Heart left ventricle (tissue), 16 donors: Measurements from ENCODE around the gene KLK1. TPM values are rescaled to one million over a fixed set of nuclear protein-coding genes. Genes with fewer than 3 reads are reported as not detected.
"Not testable (repeated sequence)": the region's sequence is repeated elsewhere in the genome, so short reads cannot be mapped to it uniquely, and the experiment has no call there.

Experiments used
- ATAC-seq, 4 donors: fragments of 200-7000 bp; cut with Tn5 transposase; one replicate each; pipeline ENCODE4 v1.9.1; 2020 to 2022; ENCODE audit warnings: moderate library complexity in 4 of 4, mild to moderate bottlenecking in 3 of 4, moderate number of reproducible peaks in 1 of 4
- DNase-seq, 5 donors: peaks; one replicate each; pipeline ENCODE4 v3.0.0-alpha.2; 2020
- H3K27ac ChIP-seq, 12 donors: fragments of 200-600 bp; sonication (generic) in 4 of 12; one replicate each; pipeline versions ENCODE4 v1.5.0 to v1.8.0; 2016 to 2022; ENCODE audit warnings: mild to moderate bottlenecking in 2 of 12
- H3K27me3 ChIP-seq, 9 donors: fragments of 200-600 bp; sonication (generic) in 2 of 9; one replicate each; pipeline versions ENCODE4 v1.5.1 to v1.8.0; 2016 to 2022; ENCODE audit warnings: mild to moderate bottlenecking in 3 of 9
- H3K36me3 ChIP-seq, 9 donors: fragments of 200-600 bp; sonication (generic) in 2 of 9; one replicate each; pipeline versions ENCODE4 v1.5.0 to v1.8.0; 2018 to 2022; ENCODE audit warnings: mild to moderate bottlenecking in 2 of 9
- H3K4me1 ChIP-seq, 12 donors: fragments of 200-600 bp; sonication (generic) in 4 of 12; one replicate each; pipeline versions ENCODE4 v1.5.0 to v1.8.0; 2016 to 2022; ENCODE audit warnings: mild to moderate bottlenecking in 3 of 12
- H3K4me3 ChIP-seq, 12 donors: fragments of 200-600 bp; sonication (generic) in 4 of 12; one replicate each; pipeline versions ENCODE4 v1.5.0 to v1.8.0; 2017 to 2022; ENCODE audit warnings: mild to moderate bottlenecking in 9 of 12, moderate library complexity in 4 of 12
- H3K9me3 ChIP-seq, 12 donors: fragments of 200-600 bp; sonication (generic) in 4 of 12; one replicate each; pipeline versions ENCODE4 v1.5.0 to v1.8.0; 2016 to 2022; ENCODE audit warnings: mild to moderate bottlenecking in 1 of 12
- CTCF ChIP-seq, 12 donors: fragments of 200-600 bp; sonication (generic) in 4 of 12; IDR thresholded peaks; one replicate each; pipeline versions ENCODE4 v1.5.0 to v1.8.0; 2018 to 2022; ENCODE audit warnings: antibody characterized with exemption in 12 of 12, mild to moderate bottlenecking in 5 of 12
- POLR2A ChIP-seq, 2 donors: fragments of 450-650 bp; IDR thresholded peaks; one replicate each; pipeline ENCODE4 v1.6.1; 2017; ENCODE audit warnings: antibody characterized with exemption in 2 of 2, mild to moderate bottlenecking in 2 of 2, moderate library complexity in 2 of 2
- WGBS, 4 donors: extraction: QIAGEN DNeasy Blood & Tissue Kit in 2 of 4; methylation state at CpG; one replicate each; pipeline versions ENCODE4 v1.1.5 to v1.1.7; 2013 to 2018; 5-methylcytosine and 5-hydroxymethylcytosine counted together
- intact Hi-C, 10 donors: fragments of 100-400 bp; cut with DNase I; formaldehyde crosslinking; loops; one replicate each; pipeline versions ENCODE4 v1.11.1 to v1.14.2; 2022
- polyA plus RNA-seq, 2 donors: library from polyadenylated mRNA; stranded (reverse); fragments of 200-250 nt; gene quantifications; one replicate each; pipeline ENCODE4 v1.2.3, GENCODE V29; 2013
- total RNA-seq, 9 donors: library from RNA; depleted of rRNA in 2 of 9; stranded (reverse); fragments of >200 nt in 2 of 9; fragmentation: NEBNext Ultra II Directional in 3 of 9; extraction: Animal tissue kit (Norgen Biotek cat#: 25700) in 3 of 9; gene quantifications; one replicate each; pipeline versions ENCODE4 v1.1.0 to v1.2.4, GENCODE V29; 2016 to 2023
- donor health status: ischemic (EF 13 %, LVEDD 7.1; RV severe dilation, severe dysfunction).
- donor health status: healthy with polysubstance abuse.
- donor health status: DM: no; HTN: yes; CAD: no.
- donor health status: DM: no; HTN: no; CAD: no.
- donor health status: ischemic (EF 25% LVEDD 6.9; RV normal size, moderate dysfunction).
- donor health status: ischemic (EF 25% LVEDD 5.7; RV mildly dilated, moderate dysfunction).
- donor health status: healthy.
- donor health status: DM: yes; HTN: yes; CAD: no.
- donor health status: ischemic (EF 35%, LVEDD 5.7; RV mildly dilated, moderate dysfunction).
- donor health status: nonischemic (EF 11% LVEDD 7.7; RV severe dilation, severe dysfunction).
- donor health status: DM: yes; HTN: yes; CAD: no.
- donor health status: PGD.
- donor health status: ischemic (EF 29% LVEDD 5.4; RV normal size, mild dysfunction).
- donor health status: nonischemic (EF 23%, LVEDD 6.1; RV moderate dilation, normal function).

Gene KLK1
- total and polyA plus RNA-seq, 11 donors: 0.50 to 1.4 (median 0.58) TPM; not detected in 5

- intact Hi-C loops: no loop called here
- Histone ChIP-seq H3K27ac (no peak overlapping the region), H3K4me1 (peaks cover 0 to 3% (median 0%) of the 10 kb centered on the region in 12 donors), H3K9me3 (peaks cover 0 to 13% (median 2%) of the 10 kb centered on the region in 12 donors), H3K27me3 (peaks cover 26 to 90% (median 49%) of the 10 kb centered on the region in 9 donors), H3K36me3 (no peaks in the 10 kb centered on the region), H3K4me3 (no peak overlapping the region)
- TF ChIP-seq POLR2A (IDR thresholded peaks at IDR 0.05) (no peak), CTCF (IDR thresholded peaks at IDR 0.05) (no peak)
- no peak for ATAC-seq
- 82 to 93% (median 87%) methylated on average over 5 of the region's 5 CpGs for WGBS, 4 donors
- DNase-seq: no peak
These were observed 47.5 kb downstream of the KLK1 start for GRCh38 chr19:50776131-50776530.

GRCh38 chr19:50773454-50773853, 50.1 kb downstream of the KLK1 start:
- H3K4me3 ChIP-seq, H3K36me3 ChIP-seq, H3K4me1 ChIP-seq, intact Hi-C loops, H3K27ac ChIP-seq, DNase-seq, ATAC-seq: not testable (repeated sequence)
- 45 to 57% (median 53%) methylated on average over 6 to 7 of the region's 7 CpGs for WGBS, 4 donors
- Histone ChIP-seq H3K27me3 (peaks cover 8 to 75% (median 25%) of the 10 kb centered on the region in 9 donors), H3K9me3 (peaks cover 0 to 13% (median 2%) of the 10 kb centered on the region in 12 donors)

GRCh38 chr19:50772912-50773311, 50.7 kb downstream of the KLK1 start:
- intact Hi-C loops, H3K36me3 ChIP-seq, H3K4me3 ChIP-seq, H3K4me1 ChIP-seq, ATAC-seq, DNase-seq, H3K27ac ChIP-seq: not testable (repeated sequence)
- Histone ChIP-seq H3K27me3 (peaks cover 3 to 71% (median 20%) of the 10 kb centered on the region in 9 donors), H3K9me3 (peaks cover 0 to 13% (median 2%) of the 10 kb centered on the region in 12 donors)
- WGBS, 4 donors: 79 to 100% (median 83%) methylated on average over 3 of the region's 3 CpGs

- no peaks in the 10 kb centered on the region for H3K36me3 ChIP-seq
- ATAC-seq: no peak
- H3K4me3 ChIP-seq: no peak overlapping the region
- no peaks in the 10 kb centered on the region for H3K4me1 ChIP-seq
- 38 to 53% (median 48%) methylated on average over 2 of the region's 2 CpGs for WGBS, 4 donors
- TF ChIP-seq CTCF (IDR thresholded peaks at IDR 0.05) (no peak), POLR2A (IDR thresholded peaks at IDR 0.05) (no peak)
- peaks cover 0 to 13% (median 2%) of the 10 kb centered on the region in 12 donors for H3K9me3 ChIP-seq
- intact Hi-C loops: no loop called here
- H3K27me3 ChIP-seq: peaks cover 0 to 71% (median 15%) of the 10 kb centered on the region in 9 donors
- DNase-seq: no peak
- H3K27ac ChIP-seq: no peak overlapping the region
These were observed 51.1 kb downstream of the KLK1 start for GRCh38 chr19:50772476-50772875.

- intact Hi-C loops: no loop called here
- TF ChIP-seq POLR2A (IDR thresholded peaks at IDR 0.05) (no peak), CTCF (IDR thresholded peaks at IDR 0.05) (no peak)
- Histone ChIP-seq H3K27me3 (peaks cover 0 to 63% (median 0%) of the 10 kb centered on the region in 9 donors), H3K4me3 (no peak overlapping the region), H3K4me1 (no peaks in the 10 kb centered on the region), H3K27ac (no peak overlapping the region), H3K9me3 (peaks cover 0 to 5% (median 0%) of the 10 kb centered on the region in 12 donors), H3K36me3 (no peaks in the 10 kb centered on the region)
- no peak for DNase-seq
- no peak for ATAC-seq
- WGBS, 4 donors: 84 to 88% (median 86%) methylated on average over 13 of the region's 13 CpGs
These were observed 52.7 kb downstream of the KLK1 start for GRCh38 chr19:50770888-50771287.

- DNase-seq, H3K9me3 ChIP-seq, H3K4me1 ChIP-seq, H3K36me3 ChIP-seq, H3K27ac ChIP-seq, H3K4me3 ChIP-seq, ATAC-seq, intact Hi-C loops: not testable (repeated sequence)
- peaks cover 0 to 59% (median 0%) of the 10 kb centered on the region in 9 donors for H3K27me3 ChIP-seq
- WGBS, 4 donors: 80 to 90% (median 84%) methylated on average over 2 of the region's 2 CpGs
These were observed 53.4 kb downstream of the KLK1 start, which contains the start of gene GPR32 for GRCh38 chr19:50770164-50770563. GPR32 (plus strand) TSS chr19:50770464; CDS start chr19:50770601, 137 bp downstream.
